RWPE1 (cell line): Measurements from ENCODE around the gene ACSS1.

Source experiments
- CTCF ChIA-PET: fragments of 350-600 bp; sonication (Branson Sonifier 250); formaldehyde crosslinking; extraction: SDS; loops from one replicate; lab custom pipeline; 2021; lab: Yijun Ruan, JAX
- POLR2A ChIA-PET: fragments of 400-600 bp; formaldehyde crosslinking; extraction: SDS; loops from one replicate; lab custom pipeline; 2020; ENCODE audit warnings: antibody characterized with exemption; ENCODE audit not compliant: low non-redundant PET; lab: Yijun Ruan, JAX
- DNase-seq: peaks from one replicate; pipeline ENCODE4 v3.0.0; 2012; ENCODE audit warnings: low spot score
- H3K27ac ChIP-seq: fragments of 450-650 bp; 2 replicates; pipeline ENCODE4 v1.5.1; 2017
- CTCF ChIP-seq: fragments of 450-650 bp; conservative IDR thresholded peaks from 2 replicates; pipeline ENCODE4 v1.5.1; 2017; ENCODE audit warnings: low read depth, mild to moderate bottlenecking

Gene ACSS1

GRCh38 chr20:25021336-25021735 lies 36.6 kb downstream of the ACSS1 start:
- no peak overlapping the region for H3K27ac ChIP-seq
- no peak for DNase-seq
- ChIA-PET CTCF (no interaction called here), POLR2A (no interaction called here)
- TF ChIP-seq CTCF: no peak

GRCh38 chr20:25020901-25021301 lies 37.0 kb downstream of the ACSS1 start:
- no peak for TF ChIP-seq CTCF
- no peak for DNase-seq
- POLR2A ChIA-PET: no interaction called here

GRCh38 chr20:25020345-25020744 lies 37.6 kb downstream of the ACSS1 start:
- H3K27ac ChIP-seq: no peak overlapping the region
- no peak for DNase-seq
- CTCF ChIA-PET: no interaction called here
- POLR2A ChIA-PET: no interaction called here
- no peak for TF ChIP-seq CTCF

More at GRCh38 chr20:25020901-25021301, 37.0 kb downstream of the ACSS1 start:
- no peak overlapping the region for H3K27ac ChIP-seq
- CTCF ChIA-PET: no interaction called here

DNA sequence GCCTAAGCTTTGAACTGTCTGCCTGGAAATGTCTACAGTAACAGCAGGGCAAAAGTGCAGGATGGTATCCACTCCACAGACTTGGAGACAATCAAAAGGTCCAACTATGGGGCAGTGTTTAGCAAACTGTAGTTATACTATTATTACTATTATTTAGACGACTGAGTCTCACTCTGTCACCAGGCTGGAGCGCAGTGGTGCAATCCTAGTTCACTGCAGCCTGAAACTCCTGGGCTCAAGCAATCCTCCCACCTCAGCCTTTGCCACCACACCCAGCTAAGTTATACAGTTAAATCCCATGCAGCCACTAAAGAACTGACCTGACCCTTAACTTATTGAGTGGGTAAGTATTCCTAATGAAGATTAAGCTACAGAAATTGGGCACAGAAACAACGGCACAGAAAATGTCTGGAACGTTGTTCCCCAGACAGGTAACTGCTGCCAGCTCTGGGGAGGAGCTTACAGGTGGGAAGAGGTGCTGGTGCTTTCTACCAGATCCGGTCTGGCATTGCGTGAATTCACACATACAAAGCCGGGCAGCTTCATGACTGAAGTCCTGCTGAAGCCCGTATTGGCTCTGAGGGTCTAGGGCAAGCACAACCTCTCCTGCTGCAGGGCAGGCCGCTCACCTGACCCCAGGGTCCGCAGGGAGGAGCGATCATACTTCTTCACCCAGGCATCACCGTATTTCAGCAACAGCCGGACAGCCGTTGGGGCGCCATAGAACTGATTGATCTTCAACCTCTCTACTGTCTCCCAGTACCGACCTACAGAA lies 38.4 kb downstream of the ACSS1 start:
- no peak for TF ChIP-seq CTCF
- CTCF ChIA-PET: no interaction called here
- DNase-seq: no peak
- POLR2A ChIA-PET: no interaction called here
- H3K27ac ChIP-seq: no peak overlapping the region

DNA sequence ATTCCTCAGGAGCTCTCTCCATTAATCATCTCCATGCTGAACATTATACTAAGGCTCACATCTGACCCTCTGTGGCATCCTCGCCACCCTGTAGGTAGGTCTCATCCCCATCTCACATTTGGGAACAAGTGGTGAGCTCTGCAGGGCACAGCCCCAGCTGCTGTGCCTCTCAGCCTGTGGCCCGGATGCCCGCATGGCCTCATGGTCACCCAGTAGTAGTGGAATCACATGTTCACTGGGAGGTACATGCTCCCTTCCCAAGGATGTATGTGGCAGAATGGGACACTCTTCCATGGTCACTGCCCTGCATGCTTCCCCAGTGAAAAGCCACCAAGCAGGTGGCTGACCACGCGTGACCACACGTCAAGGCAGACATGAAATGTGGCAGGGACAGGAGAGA lies 39.1 kb downstream of the ACSS1 start:
- no peak overlapping the region for H3K27ac ChIP-seq
- no peak for DNase-seq
- TF ChIP-seq CTCF: no peak
- ChIA-PET CTCF (no interaction called here), POLR2A (no interaction called here)

- no peak overlapping the region for H3K27ac ChIP-seq
- no peak for TF ChIP-seq CTCF
- POLR2A ChIA-PET: no interaction called here
- CTCF ChIA-PET: no interaction called here
- no peak for DNase-seq
These were observed 39.5 kb downstream of the ACSS1 start for GRCh38 chr20:25018425-25018824.
